Right ventricle myocardium inferior (tissue), 1 donor: ENCODE measurements around the gene ERMARD. TPM values are rescaled to one million over a fixed set of nuclear protein-coding genes. Genes with fewer than 3 reads are reported as not detected.

ENCODE experiments used
- ATAC-seq: fragments of 200-7000 bp; cut with Tn5 transposase; one replicate; pipeline ENCODE4 v1.9.1; 2020; ENCODE audit warnings: mild to moderate bottlenecking, moderate library complexity
- DNase-seq: peaks from one replicate; pipeline ENCODE4 v3.0.0; 2021; ENCODE audit errors: missing footprints
- intact Hi-C: fragments of 100-400 bp; cut with DNase I; formaldehyde crosslinking; loops from one replicate; pipeline ENCODE4 v1.11.0; 2022
- long read RNA-seq: library from polyadenylated mRNA; unstranded; transcript quantifications from one replicate; pipeline ENCODE4 v2.0.0, GENCODE V29; 2021
- total RNA-seq: library from RNA; stranded (reverse); fragmentation: NEBNext Ultra II Directional; extraction: Animal tissue kit (Norgen Biotek cat#: 25700); gene quantifications from one replicate; pipeline ENCODE4 v1.2.1, GENCODE V29; 2021
- donor health status: DM: no; HTN: yes; CAD: no; lungs with severe emphysema.

The ERMARD gene
- 6.5 TPM for total RNA-seq
- long read RNA-seq, partial matches to known transcripts, result 1 of 3 reads
- long read RNA-seq, other reads (novel, unspliced or antisense), result 2 of 3 reads

- DNase-seq, result peak; percentile 95
- intact Hi-C loops, result loop anchor here (1.0 to 5.0 kb wide), 3 partner anchors 27 to 803 kb away; partner anchors contain the start of genes C6orf120, PHF10, TBP and WDR27
- peak; percentile 99 for ATAC-seq
Measured at GRCh38 chr6:169751242-169752073, at the start of gene ERMARD, which contains the start of gene DYNLT2. Gene ERMARD, plus strand, starts transcription at chr6:169751622. Its CDS starts 36 bp downstream, at chr6:169751658. Gene DYNLT2, minus strand, starts transcription at chr6:169751572. Its CDS starts 114 bp downstream, at chr6:169751458.

- intact Hi-C loops, result loop anchor here (5.0 kb wide), 1 partner anchor 50 kb away; the partner anchor contains the start of genes DYNLT2 and ERMARD
- DNase-seq, result peak; percentile 98
- ATAC-seq, result peak; percentile 98
Measured at GRCh38 chr6:169701954-169702839, 49.2 kb upstream of the ERMARD start, which contains the start of the genes C6orf120 and WDR27. Gene C6orf120, plus strand, starts transcription at chr6:169702126. Its CDS starts 334 bp downstream, at chr6:169702460. Gene WDR27, minus strand, starts transcription at chr6:169702029. Its CDS starts 13,024 bp downstream, at chr6:169689005.

DNA sequence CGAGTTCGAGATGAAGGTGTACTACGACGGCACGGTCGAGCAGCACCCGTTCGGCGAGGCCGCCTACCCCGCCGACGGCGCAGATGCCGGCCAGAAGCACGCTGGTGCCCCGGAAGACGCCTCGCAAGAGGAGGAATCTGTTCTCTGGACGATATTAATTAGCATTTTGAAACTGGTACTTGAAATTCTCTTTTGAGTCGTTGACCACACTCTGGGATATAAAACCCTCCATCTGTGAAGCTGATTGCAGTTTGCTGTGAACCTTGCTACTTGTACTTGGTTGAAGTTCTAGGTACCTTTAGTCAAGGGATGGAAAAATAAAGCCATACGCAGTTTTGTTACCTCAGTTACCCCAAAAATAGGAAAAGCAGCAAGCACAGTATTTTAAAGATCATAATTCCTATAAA is 48.6 kb upstream of the ERMARD start:
- DNase-seq (no peak), ATAC-seq (no peak)
- intact Hi-C loops, result loop anchor here (5.0 kb wide), 1 partner anchor 49 kb away; the partner anchor contains the start of genes DYNLT2 and ERMARD

DNA sequence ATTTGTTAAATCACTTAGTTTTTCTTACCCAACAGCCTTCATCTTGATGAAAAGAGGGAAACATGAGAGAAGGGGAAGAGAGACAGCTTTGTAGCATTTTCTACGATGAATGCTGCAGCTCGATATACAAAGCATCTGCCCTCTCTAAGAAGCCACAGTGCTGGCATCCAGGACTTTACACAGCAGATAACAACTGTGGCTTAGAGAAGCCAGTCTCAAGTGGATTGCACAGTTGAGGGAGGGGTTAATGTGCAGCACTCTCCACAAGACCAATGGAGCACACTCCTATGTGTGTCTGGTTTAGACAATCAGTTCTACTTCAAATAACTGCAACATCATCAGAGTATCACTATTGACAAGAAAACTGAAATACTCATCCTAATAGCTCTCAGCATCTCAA is 43.6 kb upstream of the ERMARD start:
- intact Hi-C loops, result no loop called here
- no peak for DNase-seq
- peak; percentile 42 for ATAC-seq

DNA sequence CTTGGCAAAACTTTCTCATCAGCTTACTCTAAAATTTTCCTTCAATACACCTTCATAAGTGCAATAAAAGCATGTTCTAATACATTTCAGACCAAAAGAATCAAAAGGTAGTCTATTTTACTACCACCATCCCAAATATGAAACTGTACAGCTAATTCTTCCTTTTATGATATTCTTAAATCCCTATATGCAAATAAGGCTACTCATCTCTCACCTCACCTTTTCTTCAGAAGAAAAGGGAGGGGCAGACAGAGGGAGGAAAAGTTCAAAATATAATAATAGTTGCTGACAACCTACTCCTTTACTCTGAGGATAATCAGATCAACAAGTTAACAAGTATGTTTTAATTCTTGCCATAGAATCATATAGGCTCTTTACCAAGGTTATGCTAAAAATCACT is 42.1 kb upstream of the ERMARD start:
- no peak for DNase-seq
- intact Hi-C loops, result no loop called here

DNA sequence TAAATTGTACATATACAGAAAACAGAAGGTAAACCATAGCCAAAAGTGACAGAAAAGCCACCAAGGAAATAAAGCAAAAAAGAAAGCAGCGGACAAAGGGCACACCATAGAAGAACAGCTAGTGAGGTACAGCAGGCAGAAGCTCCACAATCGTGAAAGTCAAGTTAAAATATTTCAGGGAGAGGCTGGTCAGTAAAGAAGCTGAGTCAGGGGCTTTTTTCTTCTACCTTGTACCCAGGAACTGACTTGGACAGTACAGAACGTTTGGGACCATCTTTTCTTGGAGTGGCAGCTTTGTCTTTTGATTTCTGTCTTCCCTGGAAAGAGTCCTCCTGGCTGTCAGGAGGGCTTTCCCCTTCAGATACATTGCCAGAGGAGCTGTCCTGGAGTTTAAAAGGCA is 41.4 kb upstream of the ERMARD start:
- DNase-seq (no peak), ATAC-seq (no peak)
- intact Hi-C loops, result no loop called here

More for the DNA sequence above, 42.1 kb upstream of the ERMARD start:
- ATAC-seq, result no peak

- no peak for DNase-seq
- no peak for ATAC-seq
- intact Hi-C loops, result no loop called here
Measured at GRCh38 chr6:169714178-169714577, 37.2 kb upstream of the ERMARD start.

DNA sequence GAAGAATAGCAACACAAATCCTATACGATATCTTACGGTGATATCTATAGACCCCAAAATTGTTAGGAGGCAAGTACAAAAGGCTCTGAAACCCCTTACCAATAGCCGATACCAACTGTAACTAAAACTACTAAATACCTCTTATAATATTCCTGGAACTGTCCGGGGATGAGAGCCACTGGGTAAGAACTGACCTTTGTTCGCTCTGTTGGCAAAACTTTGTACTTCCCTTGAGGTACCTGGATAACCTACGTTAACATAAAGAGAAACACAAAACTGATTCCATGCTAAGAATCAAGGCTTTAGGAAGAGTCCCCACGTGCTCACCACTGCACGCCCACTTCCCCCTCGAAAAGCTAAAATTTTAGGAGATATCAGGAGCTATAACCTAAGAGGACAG is 36.8 kb upstream of the ERMARD start:
- DNase-seq (no peak), ATAC-seq (no peak)
- intact Hi-C loops, result no loop called here

DNA sequence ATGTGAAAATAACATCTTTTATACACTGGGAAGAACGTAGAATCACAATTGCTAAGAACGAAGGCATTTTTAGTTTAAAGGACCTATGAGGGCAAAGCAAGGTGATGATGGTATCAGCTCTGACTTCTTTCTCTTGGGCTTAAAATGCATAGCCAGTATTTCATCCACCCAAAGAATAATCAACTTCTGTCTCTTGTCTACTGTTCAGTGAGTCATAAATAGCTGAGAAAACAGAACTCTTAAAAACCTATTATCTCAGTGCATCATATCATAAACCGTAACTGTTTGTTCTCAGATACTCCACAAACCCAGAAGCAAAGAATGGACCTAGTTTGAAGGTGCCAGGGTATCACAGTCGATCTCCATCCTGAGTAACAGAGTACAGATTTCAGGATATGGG is 32.3 kb upstream of the ERMARD start:
- ATAC-seq, result no peak
- intact Hi-C loops, result no loop called here
- DNase-seq, result no peak

DNA sequence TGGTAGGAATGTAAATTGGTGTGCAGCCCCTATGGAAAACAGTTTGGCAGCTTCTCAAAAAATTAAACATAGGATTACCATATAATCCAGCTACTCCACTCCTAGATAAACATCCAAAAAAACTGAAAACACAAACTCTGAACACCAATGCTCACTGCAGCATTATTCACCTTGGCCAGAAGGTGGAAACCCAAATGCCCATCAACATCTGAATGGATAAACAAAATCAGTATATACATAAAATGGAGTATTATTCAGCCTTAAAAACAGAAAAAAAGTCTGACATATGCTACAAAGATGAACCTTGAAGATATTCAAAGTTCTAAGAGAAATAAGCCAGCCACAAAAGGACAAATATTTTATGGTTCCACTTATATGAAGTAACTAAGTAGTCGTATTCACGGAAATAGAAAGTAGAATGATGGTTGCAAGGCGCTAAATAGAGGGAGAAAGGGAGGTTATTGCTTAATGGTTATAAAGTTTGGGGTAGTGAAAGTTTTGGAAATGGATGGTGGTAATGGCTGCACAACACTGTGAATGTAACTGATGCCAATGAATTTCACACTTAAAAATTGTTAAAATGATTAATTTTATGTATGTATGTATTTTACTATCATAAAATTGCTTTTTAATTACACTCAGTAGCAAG is 31.1 kb upstream of the ERMARD start:
- intact Hi-C loops, result no loop called here
- no peak for DNase-seq
- no peak for ATAC-seq

DNA sequence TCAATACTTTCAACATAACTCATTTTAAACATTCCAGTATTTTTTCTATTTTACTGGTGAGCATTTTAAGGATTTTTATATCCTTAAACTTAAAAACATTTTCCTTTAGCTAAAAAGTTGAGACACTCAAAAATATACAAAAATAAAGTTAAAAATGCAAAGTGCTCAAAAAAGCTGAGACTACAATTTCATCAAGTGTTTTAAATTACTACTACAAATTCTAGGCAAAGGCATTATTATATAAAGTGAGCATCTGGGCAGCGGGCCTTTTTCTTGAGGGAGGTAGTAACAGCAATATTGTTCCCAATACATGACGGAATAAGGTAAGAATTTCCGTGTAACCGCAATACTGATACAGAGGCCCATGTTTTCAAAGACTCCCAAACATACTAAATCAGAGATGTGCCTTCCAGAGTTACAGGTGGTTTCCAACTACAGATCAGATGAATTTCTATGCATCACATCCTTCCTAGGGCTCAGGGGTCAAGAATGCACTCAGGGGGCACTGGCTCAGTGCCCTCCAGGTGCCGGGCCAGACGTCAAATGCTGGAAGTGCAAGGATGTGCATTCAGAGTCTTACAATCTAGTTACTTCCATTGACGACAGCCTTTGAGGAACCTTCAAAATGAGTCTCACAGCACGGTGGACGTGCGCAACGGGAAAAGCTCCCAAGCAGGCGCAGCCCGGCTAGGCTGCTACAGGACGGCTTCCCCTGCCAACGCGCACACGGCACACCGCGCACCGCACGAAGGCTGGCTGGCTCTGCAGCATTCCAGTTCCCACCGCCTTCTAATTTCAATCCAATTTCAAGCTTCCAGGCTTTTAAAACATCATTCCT is 28.8 kb upstream of the ERMARD start:
- intact Hi-C loops, result no loop called here
- ATAC-seq, result peak; percentile 68
- DNase-seq, result peak; percentile 77

DNA sequence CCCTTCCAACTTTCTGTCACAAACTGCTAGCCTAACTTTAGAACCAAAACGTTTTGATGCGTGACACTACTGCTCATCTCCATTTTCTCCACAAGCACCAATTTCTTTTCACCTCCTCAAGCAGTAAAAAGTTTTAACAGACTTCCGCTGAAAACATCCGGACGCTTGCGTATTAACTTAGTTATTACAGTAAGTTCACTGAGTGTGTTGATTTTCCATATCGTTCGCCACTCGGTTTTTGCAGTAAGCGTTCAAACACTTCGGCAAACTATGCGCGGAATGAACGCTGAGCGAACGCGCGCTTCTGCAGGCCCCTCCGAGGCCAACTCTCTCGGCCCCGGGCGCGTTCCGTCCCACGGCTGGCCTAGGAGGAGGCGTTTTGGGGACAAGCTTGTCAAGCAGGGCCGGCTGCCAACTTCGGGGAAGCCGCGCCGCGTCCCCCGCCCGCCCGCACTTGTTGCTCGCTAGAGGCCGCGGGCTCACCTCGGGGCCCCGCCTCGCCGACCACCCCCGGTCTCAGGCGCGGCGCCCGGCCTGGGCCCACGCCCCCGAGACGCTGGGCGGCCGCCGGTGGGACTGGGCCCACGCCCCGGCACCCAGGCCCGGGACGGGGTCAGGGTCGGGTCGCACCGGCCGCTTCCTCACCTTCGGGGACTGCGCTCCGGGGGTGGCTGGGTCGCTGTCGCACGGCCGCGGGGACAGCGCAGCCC is 28.1 kb upstream of the ERMARD start:
- ATAC-seq, result peak; percentile 77
- DNase-seq, result peak; percentile 91
- intact Hi-C loops, result no loop called here

DNA sequence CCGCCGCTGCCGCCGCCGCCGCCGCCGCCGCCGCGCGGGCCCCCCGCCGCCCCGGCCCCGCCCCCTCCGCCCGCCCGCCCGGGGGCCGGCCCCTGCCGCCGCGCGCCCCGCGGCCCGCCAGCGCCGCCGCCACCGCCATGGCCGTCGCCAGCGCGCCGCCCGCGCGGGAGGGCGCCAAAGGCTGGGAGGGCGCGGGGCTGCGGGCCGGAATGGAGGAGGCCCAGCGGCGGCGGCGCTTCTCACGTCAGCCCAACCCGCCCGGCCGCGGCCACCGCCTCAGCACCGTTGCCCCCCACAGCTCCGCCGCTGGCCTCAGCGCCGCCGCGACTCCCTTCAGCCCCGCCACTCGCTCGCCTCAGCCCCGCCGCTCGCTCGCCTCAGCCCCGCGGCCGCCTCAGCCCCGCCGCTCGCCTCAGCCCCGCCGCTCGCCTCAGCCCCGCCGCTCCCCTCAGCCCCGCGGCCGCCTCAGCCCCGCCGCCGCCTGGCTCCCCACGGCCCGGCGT is 27.4 kb upstream of the ERMARD start:
- ATAC-seq, result peak; percentile 20
- intact Hi-C loops, result loop anchor here (2.0 kb wide), 1 partner anchor 27 kb away; the partner anchor contains the start of genes DYNLT2 and ERMARD
- peak; percentile 77 for DNase-seq

- DNase-seq (peak; percentile 74), ATAC-seq (peak; percentile 45)
- intact Hi-C loops, result loop anchor here (2.0 kb wide), 1 partner anchor 26 kb away; the partner anchor contains the start of genes DYNLT2 and ERMARD
Measured at GRCh38 chr6:169724494-169725124, 26.8 kb upstream of the ERMARD start, which contains the start of gene PHF10. Gene PHF10, minus strand, starts transcription at chr6:169724500. Its CDS starts 569 bp downstream, at chr6:169723931.

- DNase-seq (no peak), ATAC-seq (peak; percentile 38)
- intact Hi-C loops, result loop anchor here (2.0 kb wide), 1 partner anchor 25 kb away; the partner anchor contains the start of genes DYNLT2 and ERMARD
Measured at GRCh38 chr6:169725125-169726048, 26.0 kb upstream of the ERMARD start.
